ENCODE results near the gene RAPGEF2.

The RAPGEF2 gene

DNA sequence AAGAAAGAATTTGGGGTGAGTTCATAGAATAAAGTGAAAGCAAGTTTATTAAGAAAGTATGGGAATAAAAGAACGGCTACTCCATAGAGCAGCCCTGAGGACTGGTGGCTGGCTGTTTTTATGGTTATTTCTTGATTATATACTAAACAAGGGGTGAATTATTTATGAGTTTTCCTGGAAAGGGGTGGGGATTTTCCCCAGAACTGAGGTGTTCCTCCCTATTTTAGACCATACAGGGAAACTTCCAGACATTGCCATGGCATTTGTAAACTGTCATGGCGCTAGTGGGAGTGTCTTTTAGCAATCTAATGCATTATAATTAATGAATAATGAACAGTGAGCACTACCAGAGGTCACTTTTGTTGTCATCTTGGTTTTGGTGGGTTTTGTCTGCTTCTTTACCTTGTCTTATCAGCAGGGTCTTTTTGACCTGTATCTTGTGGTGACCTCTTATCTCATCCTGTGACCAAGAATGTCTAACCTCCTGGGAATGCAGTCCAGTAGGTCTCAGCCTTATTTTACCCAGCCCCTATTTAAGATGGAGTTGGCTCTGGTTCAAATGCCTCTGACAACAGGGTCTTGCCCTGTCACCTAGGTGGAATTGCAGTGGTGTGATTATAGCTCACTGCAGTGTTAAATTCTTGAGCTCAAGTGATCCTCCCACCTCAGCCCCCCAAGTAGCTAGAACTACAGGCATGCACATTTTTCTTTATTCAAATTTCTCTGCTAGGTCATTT, 27.1 kb downstream of the RAPGEF2 start:
- in situ Hi-C loops (cut with HindIII; ENCODE audit: low sequenced_read_pairs), result no loop called here

DNA sequence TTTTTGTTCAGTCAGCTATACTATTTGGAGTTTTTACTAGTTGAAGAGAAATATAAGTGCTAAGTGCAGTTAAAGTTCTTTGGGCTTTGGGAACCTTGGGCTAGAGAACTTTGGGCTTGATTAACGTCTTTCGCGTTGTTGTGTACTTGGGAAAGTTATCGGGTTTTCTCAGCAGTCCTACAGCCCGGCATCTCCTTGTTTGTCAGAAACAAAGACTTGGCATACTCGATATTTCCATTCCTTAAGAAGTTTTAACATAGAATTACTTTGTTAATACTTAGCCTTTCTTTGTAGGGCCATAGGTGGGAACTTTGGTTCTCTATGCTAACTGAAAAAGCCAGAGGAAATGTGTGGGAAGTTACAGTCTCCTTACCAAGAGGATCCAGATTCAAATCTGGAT, 28.7 kb downstream of the RAPGEF2 start:
- in situ Hi-C loops (cut with HindIII; ENCODE audit: low sequenced_read_pairs), result no loop called here

- in situ Hi-C loops (cut with HindIII; ENCODE audit: low sequenced_read_pairs), result no loop called here
Measured at GRCh38 chr4:159134429-159134828, 31.6 kb downstream of the RAPGEF2 start.

DNA sequence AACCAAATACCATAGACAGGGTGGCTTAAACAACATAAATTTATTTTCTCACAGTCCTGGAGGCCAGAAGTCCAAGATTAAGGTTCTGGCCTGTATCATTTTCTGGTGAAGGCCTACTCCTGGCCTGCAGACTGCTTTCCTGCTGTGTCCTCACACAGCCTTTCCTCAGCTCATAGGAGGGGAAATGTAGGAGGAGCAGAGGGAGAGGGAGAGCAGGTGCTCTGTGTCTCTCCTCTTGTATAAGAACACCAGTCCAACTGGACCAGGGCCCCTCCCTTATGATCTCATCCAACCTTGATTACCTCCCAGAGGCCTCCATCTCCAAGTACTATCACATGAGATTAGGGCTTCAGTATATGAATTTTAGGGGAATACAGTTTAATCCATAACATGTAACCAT, 34.3 kb downstream of the RAPGEF2 start:
- in situ Hi-C loops (cut with HindIII; ENCODE audit: low sequenced_read_pairs), result no loop called here

GRCh38 chr4:159138436-159138835, 35.6 kb downstream of the RAPGEF2 start:
- in situ Hi-C loops (cut with HindIII; ENCODE audit: low sequenced_read_pairs), result no loop called here

DNA sequence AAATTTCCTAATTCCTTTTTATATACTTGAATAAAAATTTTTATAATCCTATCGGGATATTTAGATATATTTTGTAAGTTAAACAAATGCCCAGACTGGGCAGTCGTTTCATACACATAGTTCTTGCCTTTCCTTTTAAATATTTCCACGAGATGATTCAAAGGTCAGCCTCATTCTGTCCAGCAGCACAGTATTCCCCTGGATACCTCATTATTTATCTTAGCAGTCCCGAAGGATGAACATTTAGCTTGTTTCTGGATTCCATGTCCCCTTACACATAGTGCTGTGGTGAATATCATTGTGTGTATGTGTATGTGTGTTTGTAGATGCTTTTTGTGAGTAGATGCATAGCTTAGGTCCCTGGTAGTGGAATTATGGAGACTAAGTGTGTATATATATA, 38.3 kb downstream of the RAPGEF2 start:
- in situ Hi-C loops (cut with HindIII; ENCODE audit: low sequenced_read_pairs), result no loop called here

- in situ Hi-C loops (cut with HindIII; ENCODE audit: low sequenced_read_pairs), result no loop called here
Measured at GRCh38 chr4:159142241-159142640, 39.4 kb downstream of the RAPGEF2 start.

- in situ Hi-C loops (cut with HindIII; ENCODE audit: low sequenced_read_pairs), result no loop called here
Measured at GRCh38 chr4:159142681-159143384, 40.0 kb downstream of the RAPGEF2 start.

GRCh38 chr4:159143687-159144086, 40.8 kb downstream of the RAPGEF2 start:
- in situ Hi-C loops (cut with HindIII; ENCODE audit: low sequenced_read_pairs), result no loop called here

DNA sequence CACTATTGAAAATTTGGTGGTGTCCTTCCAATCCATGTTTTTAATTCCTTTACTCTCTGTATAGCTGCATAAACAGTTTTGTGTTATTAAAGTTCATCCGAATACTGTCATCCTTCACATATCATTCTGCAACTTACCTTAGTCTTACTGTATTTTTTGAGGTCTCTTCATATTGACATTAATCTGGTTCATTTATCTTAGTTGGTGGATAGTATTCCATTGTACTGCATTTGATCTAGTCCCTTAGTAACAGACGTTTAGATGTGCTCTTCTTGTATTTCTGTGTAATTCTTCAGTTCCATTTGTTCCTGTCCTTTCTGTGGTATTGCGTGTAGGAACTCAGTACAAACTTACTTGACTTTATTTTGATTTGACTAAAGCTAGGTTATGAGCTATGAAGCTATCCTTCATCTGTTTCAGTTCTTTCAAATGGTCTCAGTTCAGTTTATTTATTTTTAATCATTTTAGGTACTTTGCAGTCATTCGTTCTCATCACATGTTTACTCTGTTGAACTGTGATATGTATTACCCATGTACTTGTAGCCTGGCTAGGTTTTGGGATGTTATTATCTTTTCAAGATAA, 41.3 kb downstream of the RAPGEF2 start:
- in situ Hi-C loops (cut with HindIII; ENCODE audit: low sequenced_read_pairs), result no loop called here

GRCh38 chr4:159145318-159145991, 42.6 kb downstream of the RAPGEF2 start:
- in situ Hi-C loops (cut with HindIII; ENCODE audit: low sequenced_read_pairs), result no loop called here

DNA sequence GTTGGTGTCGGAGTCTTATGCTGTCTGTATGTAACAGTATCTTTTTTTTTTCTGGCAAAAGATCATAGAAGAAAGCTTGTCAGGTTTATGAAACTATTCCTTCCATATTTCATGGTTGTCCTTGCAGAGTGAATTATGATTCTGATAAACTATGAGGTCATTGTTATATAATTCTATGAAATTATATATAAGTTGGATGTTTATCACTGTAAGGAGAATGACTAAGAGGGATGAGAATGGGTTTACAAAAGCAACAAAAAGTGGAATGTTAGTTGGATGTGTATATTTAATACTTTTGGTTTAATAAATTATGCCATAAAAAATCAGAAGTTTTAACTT, 43.1 kb downstream of the RAPGEF2 start:
- in situ Hi-C loops (cut with HindIII; ENCODE audit: low sequenced_read_pairs), result no loop called here

DNA sequence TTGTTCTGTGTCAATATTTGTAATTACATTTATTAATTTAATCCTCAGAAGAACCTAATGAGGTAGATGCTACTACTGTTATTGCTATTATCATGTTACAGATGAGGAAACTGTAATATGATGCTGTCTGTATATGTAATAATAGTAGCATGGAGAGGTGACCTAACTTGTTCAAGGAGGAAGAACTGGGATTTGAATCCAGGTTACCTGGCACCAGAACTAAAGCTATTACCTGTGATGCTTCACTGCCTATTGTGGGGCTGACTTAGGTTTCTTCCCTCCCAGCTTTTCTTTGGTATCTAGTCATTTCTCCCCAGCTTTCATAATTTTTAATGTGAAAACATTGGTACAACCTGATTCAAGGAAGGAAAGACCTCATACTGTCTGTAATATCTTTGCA, 43.6 kb downstream of the RAPGEF2 start:
- in situ Hi-C loops (cut with HindIII; ENCODE audit: low sequenced_read_pairs), result no loop called here

DNA sequence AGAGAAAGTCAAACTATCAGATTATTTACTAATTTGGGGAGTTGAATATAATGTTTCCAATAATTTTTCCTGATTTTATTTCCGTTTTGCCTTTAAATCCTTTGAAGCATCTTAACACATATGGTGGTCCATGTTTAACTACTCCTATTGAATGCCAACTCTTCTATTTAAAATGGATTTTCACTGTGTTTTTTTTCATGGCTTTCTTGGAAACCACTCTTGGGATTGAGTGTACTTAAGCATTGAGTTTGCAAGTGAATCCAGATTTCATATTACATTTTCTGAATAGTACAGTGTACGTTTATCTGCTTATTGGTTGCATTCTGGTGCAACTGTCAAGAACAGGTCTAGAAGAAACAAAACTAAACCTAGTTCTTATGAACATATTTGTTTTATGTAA, 45.6 kb downstream of the RAPGEF2 start:
- in situ Hi-C loops (cut with HindIII; ENCODE audit: low sequenced_read_pairs), result no loop called here

DNA sequence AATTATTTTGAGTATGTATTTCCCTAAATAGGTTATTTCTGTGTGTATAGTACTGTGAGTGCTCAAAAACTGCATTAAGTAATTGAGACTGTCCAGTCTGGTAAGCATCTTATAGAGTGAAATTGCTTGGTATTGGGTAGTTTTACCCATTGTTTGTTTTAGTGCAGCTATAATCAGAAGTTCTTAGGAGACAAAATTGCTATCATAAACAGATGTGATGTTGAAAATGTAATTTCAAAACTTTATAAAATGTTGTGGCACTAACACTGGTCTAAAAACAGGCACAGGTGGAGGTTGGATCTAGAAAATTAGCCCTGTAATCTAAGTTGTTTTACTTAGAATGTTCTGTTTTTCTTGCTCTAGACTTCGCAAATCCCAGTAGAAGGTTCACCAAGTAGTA, 46.8 kb downstream of the RAPGEF2 start:
- in situ Hi-C loops (cut with HindIII; ENCODE audit: low sequenced_read_pairs), result no loop called here

DNA sequence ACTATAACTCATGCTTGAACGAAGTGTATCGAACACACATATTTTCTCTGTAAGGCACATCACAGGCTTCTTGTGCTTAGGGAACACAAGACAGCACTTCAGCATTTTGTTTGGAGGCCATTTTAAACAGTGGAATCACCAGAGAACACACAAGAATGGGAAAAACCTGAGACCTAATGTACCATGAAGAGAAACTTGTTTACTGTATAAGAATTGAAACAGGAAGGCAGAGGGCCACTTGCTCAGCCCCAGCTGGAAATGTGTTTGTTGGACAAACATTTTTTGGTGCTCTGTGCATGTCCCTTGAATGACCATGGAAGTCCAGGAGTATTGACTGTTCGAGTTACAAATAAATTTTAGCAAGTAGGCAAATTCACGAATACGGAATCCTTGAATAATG, 47.5 kb downstream of the RAPGEF2 start:
- in situ Hi-C loops (cut with HindIII; ENCODE audit: low sequenced_read_pairs), result no loop called here

DNA sequence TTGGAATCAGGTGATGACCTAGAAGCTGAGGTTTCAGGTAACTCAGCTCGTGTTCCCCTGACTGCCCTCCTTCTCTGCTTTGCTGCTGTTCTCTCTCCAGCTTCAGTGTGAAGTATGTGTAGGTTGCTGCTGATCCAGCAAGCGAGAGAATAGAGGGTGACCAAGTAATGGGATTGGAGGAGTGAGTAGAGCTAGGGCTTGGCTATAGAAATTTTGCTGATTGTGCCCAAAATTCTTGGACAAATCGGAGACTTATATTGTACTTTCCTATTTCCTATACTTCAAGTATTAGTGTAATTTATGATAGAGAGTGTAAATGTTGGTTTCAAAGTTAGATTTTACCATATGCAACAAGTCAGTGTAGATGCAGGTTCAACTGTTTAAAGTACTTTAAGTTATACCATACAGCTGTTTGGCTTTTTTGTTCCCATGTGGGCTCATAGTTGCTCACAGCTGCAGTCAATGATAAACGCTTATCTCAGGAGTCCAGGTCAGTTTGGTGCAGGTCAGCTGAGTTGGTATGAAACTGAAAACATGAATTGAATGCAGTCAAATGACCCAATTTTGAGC, 48.0 kb downstream of the RAPGEF2 start:
- in situ Hi-C loops (cut with HindIII; ENCODE audit: low sequenced_read_pairs), result no loop called here

- in situ Hi-C loops (cut with HindIII; ENCODE audit: low sequenced_read_pairs), result no loop called here
Measured at GRCh38 chr4:159151689-159152088, 48.8 kb downstream of the RAPGEF2 start.

- in situ Hi-C loops (cut with HindIII; ENCODE audit: low sequenced_read_pairs), result no loop called here
Measured at GRCh38 chr4:159152181-159152580, 49.3 kb downstream of the RAPGEF2 start.

DNA sequence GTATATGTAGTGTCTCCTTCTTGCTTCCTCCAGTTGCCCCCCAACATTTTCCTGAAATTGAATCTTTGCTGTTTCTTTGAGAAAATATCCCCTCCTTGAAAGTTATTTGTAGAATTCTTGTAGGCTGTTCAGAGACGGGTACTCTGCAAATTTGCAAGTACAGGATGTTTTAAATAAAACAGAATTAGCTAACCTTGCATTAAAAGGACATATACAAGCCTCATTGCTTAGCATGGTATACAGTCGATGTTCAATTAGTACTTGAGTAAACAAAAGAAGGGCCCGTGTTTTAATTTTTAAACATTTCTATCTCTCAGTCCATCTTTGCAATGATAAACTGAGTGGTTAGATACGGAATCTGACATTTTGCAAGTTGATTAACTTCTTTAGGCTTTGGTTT, 50.8 kb downstream of the RAPGEF2 start:
- in situ Hi-C loops (cut with HindIII; ENCODE audit: low sequenced_read_pairs), result no loop called here

DNA sequence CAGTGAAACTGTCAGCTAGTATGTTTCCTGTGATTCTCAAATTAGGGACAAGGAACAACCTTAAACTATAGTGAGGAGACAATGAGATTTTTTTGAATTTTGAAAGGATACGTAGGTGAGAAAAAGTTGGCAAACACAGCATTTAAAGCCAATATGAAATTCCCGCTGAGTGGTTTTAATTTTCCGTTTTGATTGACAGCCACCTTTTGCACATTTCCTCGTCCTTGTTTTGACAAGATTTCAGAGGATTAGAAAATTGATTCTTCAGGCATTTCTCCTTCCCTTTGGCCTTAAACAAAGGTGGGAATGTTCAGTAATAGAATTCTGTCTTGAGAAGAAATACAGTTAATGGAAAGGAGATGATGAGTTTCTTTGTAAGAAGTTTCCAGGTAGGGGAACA, 52.2 kb downstream of the RAPGEF2 start:
- in situ Hi-C loops (cut with HindIII; ENCODE audit: low sequenced_read_pairs), result no loop called here

Measured in DLD1 (cell line).